HUDEP-2 (cell line): Measurements from ENCODE around the gene GMDS.

Source experiments
- DNase-seq, 76 experiments: peaks; one replicate each; lab custom pipeline; 2025; ENCODE audit not compliant: unreplicated experiment in 76 of 76; lab: John Stamatoyannopoulos, UW

GMDS gene

GRCh38 chr6:1737463-1738311 is 507.7 kb downstream of the GMDS start:
- no peak for DNase-seq

DNA sequence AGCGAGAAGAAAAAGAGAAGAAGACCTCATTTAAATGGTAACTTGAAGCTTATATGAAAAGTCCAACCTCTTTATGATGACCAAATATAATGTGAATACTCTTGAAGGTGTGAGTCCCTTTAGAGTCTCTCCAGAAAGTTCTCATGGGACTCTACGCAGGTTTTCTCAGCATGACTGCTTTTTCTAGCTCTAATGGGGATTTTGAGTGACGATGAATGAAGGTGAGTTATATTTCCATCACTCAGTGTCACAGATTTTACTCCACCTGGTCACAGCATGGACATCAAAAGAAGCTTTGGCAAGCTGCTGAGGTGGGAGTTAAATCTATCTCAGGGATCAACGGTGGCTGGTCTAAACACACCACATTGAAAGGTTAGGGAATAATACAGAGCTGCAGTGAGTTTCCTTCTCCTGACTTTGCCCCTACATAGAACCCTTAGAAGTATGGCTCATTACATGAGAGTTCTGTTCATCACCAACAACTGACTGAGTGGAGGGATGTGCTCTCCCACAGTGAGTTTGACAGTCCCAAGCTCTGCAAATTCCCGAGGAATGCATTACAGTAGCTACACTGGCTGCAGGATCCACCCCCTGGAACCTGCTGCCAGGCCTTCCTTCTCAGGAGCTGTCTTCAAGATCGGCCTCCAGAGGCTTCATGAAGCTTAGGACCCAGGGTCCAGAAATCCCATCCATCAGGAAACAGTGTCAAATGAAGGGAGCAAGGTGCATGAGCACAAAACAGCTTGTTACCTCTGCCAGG is 508.9 kb downstream of the GMDS start:
- DNase-seq = no peak

- DNase-seq = no peak
Measured at GRCh38 chr6:1735239-1735803, 510.1 kb downstream of the GMDS start.

- DNase-seq = no peak
Measured at GRCh38 chr6:1730882-1731281, 514.5 kb downstream of the GMDS start.

DNA sequence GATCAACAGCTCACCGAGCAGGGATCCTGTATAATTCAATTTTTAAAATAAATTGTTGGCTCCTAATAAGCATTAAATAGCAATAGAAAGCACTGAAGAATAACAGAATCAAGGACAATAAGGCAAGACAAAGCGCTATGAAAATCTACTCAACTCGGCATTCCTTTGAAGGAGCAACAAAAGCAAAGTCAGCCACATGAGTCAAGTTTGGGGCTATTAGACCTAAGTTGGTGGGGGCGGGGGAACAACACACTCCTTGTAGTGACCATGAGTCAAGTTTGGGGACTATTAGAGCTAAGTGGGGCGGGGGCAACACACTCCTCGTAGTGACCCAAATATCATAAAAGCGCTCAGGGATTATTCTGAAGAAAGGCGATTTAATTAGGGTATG is 515.7 kb downstream of the GMDS start:
- no peak for DNase-seq

GRCh38 chr6:1729133-1729749 is 516.2 kb downstream of the GMDS start:
- DNase-seq = no peak

DNA sequence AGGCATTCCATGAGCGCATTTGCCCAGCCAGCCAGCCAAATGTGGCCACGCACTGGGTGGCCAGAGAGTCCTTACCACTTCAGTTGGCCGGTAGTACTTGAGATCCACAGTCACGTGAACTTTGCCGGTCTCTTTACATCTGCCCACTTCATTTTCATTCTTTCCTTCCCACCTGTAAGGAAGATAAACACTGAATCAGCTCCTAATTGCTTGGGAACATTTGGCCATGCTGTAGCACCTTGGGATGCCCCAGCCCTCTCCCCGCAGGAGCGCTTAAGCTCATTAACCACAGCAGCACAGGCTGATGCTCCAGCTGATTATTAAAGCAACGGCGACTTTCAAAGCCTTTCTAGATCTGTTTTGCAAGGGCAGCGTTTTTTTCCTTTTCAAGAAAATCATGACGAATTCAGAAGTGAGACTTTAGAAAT is 519.0 kb downstream of the GMDS start:
- DNase-seq = no peak

DNA sequence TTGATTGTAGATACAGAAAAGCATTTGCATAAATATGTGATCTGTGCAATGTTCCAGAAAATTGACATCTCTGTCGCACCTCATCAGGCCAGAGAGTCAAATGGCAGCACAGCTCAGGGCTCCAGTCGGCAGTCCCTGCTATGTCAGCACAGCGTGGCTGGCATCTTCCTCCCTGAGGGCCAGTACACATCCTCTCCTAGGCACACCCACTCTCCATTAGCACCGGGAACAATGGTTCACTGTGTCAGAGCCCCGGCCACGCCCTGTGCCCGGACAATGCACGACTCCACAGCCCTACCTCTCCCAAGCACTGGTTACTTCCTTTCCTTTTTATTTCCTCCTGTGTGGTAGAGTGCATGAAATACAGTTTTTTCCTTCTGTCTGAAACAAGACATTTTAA is 520.8 kb downstream of the GMDS start:
- DNase-seq = no peak

GRCh38 chr6:1724124-1724523 is 521.3 kb downstream of the GMDS start:
- no peak for DNase-seq

GRCh38 chr6:1722801-1723200 is 522.6 kb downstream of the GMDS start:
- no peak for DNase-seq

DNA sequence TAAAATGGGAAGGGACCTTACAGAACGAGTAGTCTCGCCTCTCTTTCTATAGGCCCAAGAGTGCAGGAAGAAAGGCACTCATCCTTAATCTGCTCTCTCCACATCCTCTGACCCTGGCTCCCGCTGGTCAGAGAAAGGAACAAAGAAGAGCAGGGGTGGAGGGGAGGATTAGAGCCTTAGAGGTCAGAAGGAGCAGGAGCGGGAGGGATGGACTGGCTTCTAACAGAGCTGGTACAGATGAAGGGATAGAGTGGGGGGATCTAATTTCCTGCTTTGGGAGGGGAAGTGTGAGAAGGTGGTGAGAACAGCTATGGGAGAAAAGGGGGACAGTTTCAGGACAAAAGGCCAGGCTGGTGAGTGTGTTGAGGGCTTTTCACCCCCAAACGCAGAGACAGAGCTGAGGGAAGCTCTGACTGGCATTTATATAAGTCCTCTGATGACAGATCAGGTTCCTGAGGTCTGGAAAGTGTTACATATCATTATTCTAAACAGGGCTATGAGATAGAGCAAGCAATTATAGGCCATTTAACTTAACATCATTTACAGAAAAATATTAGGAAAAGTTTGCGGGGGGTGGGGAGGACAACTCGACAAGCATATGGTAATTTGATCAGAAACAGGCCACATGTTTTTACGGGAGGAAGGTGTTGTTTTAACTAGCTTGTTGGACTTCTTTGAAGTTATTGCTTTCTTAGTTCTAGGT is 524.6 kb downstream of the GMDS start:
- DNase-seq = no peak

- DNase-seq = no peak
Measured at GRCh38 chr6:1719922-1720321, 525.5 kb downstream of the GMDS start.

DNA sequence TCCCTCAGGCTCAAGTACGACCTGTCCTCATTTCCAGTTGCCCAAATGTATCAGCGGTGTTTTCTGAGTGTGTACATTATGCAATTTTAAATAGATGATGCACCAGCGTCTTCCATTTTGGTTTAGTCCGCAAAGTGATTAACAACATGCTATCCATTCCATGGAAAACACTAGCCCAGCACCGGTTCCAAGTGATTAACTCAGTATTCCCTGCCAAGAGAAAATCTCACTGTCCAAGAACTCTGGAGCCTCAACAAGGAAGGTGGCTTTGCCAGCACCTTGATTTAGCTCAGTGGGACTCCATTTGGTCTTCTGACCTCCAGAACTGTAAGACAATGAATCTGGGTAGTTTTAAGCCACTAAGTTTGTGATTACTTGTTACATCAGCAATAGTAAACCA is 528.5 kb downstream of the GMDS start:
- no peak for DNase-seq

- no peak for DNase-seq
Measured at GRCh38 chr6:1716396-1716795, 529.0 kb downstream of the GMDS start.

GRCh38 chr6:1715336-1715735 is 530.1 kb downstream of the GMDS start:
- no peak for DNase-seq

DNA sequence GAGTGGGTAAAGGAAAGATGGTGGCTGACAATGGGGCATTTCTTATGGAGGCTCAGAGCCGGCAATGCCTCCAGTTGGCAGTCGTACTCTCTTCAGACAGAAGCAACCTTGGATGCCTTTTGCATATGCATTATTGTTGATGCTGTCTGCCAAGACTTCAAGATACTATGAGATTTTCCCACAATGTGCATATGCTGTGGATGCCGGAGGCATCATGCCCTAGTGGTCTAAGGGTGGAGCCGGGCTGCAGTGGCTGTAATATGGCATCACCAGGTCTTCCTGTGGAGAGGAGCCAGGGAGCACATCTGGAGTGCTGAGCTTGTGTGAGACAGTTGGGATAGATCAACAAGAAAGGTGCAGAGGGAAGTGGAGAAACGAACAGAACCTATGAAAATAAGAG is 530.8 kb downstream of the GMDS start:
- DNase-seq = no peak

- DNase-seq = no peak
Measured at GRCh38 chr6:1713016-1713600, 532.3 kb downstream of the GMDS start.

- no peak for DNase-seq
Measured at GRCh38 chr6:1712451-1712850, 533.0 kb downstream of the GMDS start.

DNA sequence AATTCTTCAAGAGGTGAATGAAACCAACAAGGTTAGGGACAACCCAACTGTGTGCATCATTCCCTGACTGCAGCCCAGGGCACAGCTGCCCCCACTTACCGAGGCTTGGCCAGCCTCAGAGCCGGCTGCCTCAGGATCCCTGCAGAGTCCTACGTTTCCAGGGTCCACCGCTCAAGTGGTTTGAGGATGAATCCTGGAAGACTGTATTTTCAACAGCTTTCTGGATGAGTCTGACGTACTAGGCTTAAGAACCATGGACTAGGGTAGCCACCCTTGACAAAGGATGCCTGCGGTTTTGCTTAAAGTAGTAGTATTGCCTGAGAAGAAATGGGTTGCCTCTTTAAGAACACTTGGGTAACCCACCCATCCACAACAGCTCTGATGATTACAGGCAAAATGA is 534.3 kb downstream of the GMDS start:
- DNase-seq = no peak

DNA sequence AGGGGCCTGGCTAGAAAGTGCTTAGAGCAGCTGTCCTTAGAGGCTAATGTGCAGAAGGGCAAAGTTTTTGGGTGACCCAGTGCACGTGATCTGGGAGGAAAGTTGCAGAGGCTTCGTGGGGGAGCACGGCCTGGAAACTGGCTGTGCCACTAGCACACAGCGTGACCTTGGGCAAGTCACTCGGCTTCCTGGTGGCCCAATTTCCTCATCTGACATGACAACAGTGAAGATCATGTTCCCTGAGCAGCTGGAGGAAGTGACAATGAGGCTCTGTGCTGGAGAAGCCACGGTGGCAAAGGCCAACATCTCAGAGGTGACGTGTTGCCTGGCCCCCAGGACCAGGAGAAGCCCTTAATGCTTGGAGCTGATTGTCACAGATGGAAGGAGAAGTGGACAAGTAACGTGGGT is 536.2 kb downstream of the GMDS start:
- DNase-seq = no peak
